OCI-LY1 (cell line): ENCODE data around the gene ADRA2A.

Source experiments
- H2AFZ ChIP-seq: fragments of 200-600 bp; sonication (generic), shearing (Covaris generic); 2 replicates; pipeline ENCODE4 v1.6.0; 2014; ENCODE audit warnings: antibody characterized with exemption, mild to moderate bottlenecking, low read length
- H3F3A ChIP-seq: fragments of 200-600 bp; sonication (generic), shearing (Covaris generic); 2 replicates; pipeline ENCODE4 v1.6.0; 2014; ENCODE audit warnings: mild to moderate bottlenecking, antibody characterized with exemption, low read length, moderate library complexity; ENCODE audit not compliant: insufficient read depth
- H3K27ac ChIP-seq: fragments of 200-600 bp; sonication (generic); 2 replicates; pipeline ENCODE4 v1.5.1; 2014; ENCODE audit warnings: low read length, mixed run types, mild to moderate bottlenecking, low read depth; ENCODE audit not compliant: poor library complexity, severe bottlenecking
- H3K27me3 ChIP-seq: fragments of 200-600 bp; sonication (generic); 2 replicates; pipeline ENCODE4 v1.6.0; 2014; ENCODE audit warnings: antibody characterized with exemption, mild to moderate bottlenecking, low read length, moderate library complexity; ENCODE audit not compliant: insufficient read depth
- H3K36me3 ChIP-seq: fragments of 200-600 bp; sonication (generic); 2 replicates; pipeline ENCODE4 v1.6.1; 2014; ENCODE audit warnings: mild to moderate bottlenecking, antibody characterized with exemption, low read length, moderate library complexity, mixed read lengths; ENCODE audit not compliant: insufficient read depth
- H3K4me1 ChIP-seq: fragments of 200-600 bp; sonication (generic); 2 replicates; pipeline ENCODE4 v1.5.1; 2014; ENCODE audit warnings: mild to moderate bottlenecking, low read length, moderate library complexity; ENCODE audit not compliant: insufficient read depth, severe bottlenecking
- H3K4me2 ChIP-seq: fragments of 200-600 bp; sonication (generic), shearing (Covaris generic); 2 replicates; pipeline ENCODE4 v1.6.1; 2014; ENCODE audit warnings: low read length
- H3K4me3 ChIP-seq: fragments of 200-600 bp; sonication (generic); 2 replicates; pipeline ENCODE4 v1.5.1; 2014; ENCODE audit warnings: low read length, low read depth, mild to moderate bottlenecking, mixed read lengths; ENCODE audit not compliant: poor library complexity, severe bottlenecking
- H3K79me2 ChIP-seq: fragments of 200-600 bp; shearing (Covaris generic); 2 replicates; pipeline ENCODE4 v1.6.1; 2016; ENCODE audit warnings: mixed run types, low read length, mixed read lengths; ENCODE audit not compliant: insufficient read depth
- H3K9ac ChIP-seq: fragments of 200-600 bp; sonication (generic), shearing (Covaris generic); 2 replicates; pipeline ENCODE4 v1.6.1; 2014; ENCODE audit warnings: mild to moderate bottlenecking, low read length, mixed read lengths
- H3K9me2 ChIP-seq: fragments of 200-600 bp; sonication (generic), shearing (Covaris generic); 2 replicates; pipeline ENCODE4 v1.6.1; 2014; ENCODE audit warnings: low read depth, mild to moderate bottlenecking, low read length, mixed read lengths
- H3K9me3 ChIP-seq: fragments of 200-600 bp; shearing (Covaris generic); 2 replicates; pipeline ENCODE4 v1.6.1; 2014; ENCODE audit warnings: low read length, mixed read lengths
- H4K20me1 ChIP-seq: fragments of 200-600 bp; sonication (generic), shearing (Covaris generic); 2 replicates; pipeline ENCODE4 v1.6.0; 2016; ENCODE audit warnings: mild to moderate bottlenecking, low read length; ENCODE audit not compliant: insufficient read depth
- CTCF ChIP-seq: fragments of 200-600 bp; sonication (generic), shearing (Covaris generic); IDR thresholded peaks from 2 replicates; pipeline ENCODE4 v1.5.1; 2017; ENCODE audit warnings: mild to moderate bottlenecking, antibody characterized with exemption, low read length, moderate library complexity, mixed read lengths
- EZH2 ChIP-seq: fragments of 200-600 bp; sonication (generic), shearing (Covaris generic); IDR thresholded peaks from 2 replicates; pipeline ENCODE4 v1.8.0; 2017; ENCODE audit warnings: borderline replicate concordance, mixed run types, mild to moderate bottlenecking, antibody characterized with exemption, low read length, moderate library complexity, mixed read lengths

ADRA2A gene

GRCh38 chr10:111129363-111129762 is 52.5 kb downstream of the ADRA2A start:
- no peaks in the 10 kb centered on the region for H3K4me1 ChIP-seq
- H3K4me2 ChIP-seq = no peak overlapping the region
- H3K4me3 ChIP-seq = no peak overlapping the region
- no peaks in the 10 kb centered on the region for H4K20me1 ChIP-seq
- no peaks in the 10 kb centered on the region for H3K36me3 ChIP-seq
- H3K27me3 ChIP-seq = no peaks in the 10 kb centered on the region
- H3K9ac ChIP-seq = no peak overlapping the region
- TF ChIP-seq EZH2 = no peak
- no peak for TF ChIP-seq CTCF
- H3K9me3 ChIP-seq = no peaks in the 10 kb centered on the region
- no peak overlapping the region for H3K27ac ChIP-seq
- H3K9me2 ChIP-seq = no peaks in the 10 kb centered on the region
- H3K79me2 ChIP-seq = no peaks in the 10 kb centered on the region
- H2AFZ ChIP-seq = no peak overlapping the region
- H3F3A ChIP-seq = no peaks in the 10 kb centered on the region

GRCh38 chr10:111130471-111130870 is 53.6 kb downstream of the ADRA2A start:
- no peaks in the 10 kb centered on the region for H3F3A ChIP-seq
- H3K9ac ChIP-seq = no peak overlapping the region
- H3K9me3 ChIP-seq = no peaks in the 10 kb centered on the region
- no peaks in the 10 kb centered on the region for H3K4me1 ChIP-seq
- no peak overlapping the region for H3K4me2 ChIP-seq
- H3K36me3 ChIP-seq = no peaks in the 10 kb centered on the region
- H4K20me1 ChIP-seq = no peaks in the 10 kb centered on the region
- no peaks in the 10 kb centered on the region for H3K9me2 ChIP-seq
- no peak overlapping the region for H3K4me3 ChIP-seq
- no peaks in the 10 kb centered on the region for H3K27me3 ChIP-seq
- no peak overlapping the region for H3K27ac ChIP-seq
- H3K79me2 ChIP-seq = no peaks in the 10 kb centered on the region
- H2AFZ ChIP-seq = no peak overlapping the region
- TF ChIP-seq EZH2 (no peak), CTCF (no peak)
